NCI-H1417 (cell line): Measurements from ENCODE around the gene NRGN.

Source experiments
- DNase-seq, 3 experiments: peaks; one replicate each; lab custom pipeline; 2025; lab: John Stamatoyannopoulos, UW

NRGN gene

DNA sequence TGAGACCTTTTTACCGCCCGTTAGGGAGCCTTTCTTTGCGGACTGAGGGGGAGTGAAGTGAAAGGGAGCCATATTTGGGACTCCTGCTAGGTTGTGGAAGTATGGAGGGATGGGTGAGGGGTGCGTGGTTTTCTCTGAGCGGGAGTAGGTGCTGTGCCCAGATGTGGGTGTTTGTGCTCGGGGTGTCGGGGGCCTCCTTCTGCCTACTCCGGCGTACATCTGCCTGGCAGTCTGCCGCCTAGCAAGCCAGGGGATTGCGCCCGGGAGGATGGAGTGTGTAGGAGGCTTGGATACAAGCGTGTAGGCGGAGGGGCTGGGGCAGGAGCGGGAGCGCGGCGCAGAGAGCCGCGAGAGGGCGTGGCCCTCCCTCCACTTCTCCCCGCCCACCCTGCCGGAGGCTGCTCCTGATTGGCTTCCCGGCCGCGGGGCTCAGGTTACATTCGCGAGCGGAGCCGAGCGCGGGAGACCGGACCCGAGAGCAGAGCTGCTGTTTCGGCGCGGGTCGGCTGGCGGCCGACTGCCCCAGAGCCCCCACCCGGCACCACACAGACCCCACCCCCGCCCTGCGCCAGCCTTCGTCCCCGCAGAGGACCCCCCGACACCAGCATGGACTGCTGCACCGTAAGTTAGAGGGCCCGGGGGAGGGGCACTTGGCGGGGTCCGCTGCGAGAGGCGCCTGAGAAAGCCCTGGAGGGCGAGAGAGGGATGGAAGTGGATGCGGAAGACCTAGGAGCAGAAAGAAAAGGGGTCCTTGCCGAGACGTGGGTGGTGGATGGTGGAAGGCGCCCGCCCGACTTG, at the start of gene NRGN:
TSS of gene NRGN (plus strand) at position 464 of the 798 bp plus-strand sequence. CDS start at position 607, 143 bp downstream.
- DNase-seq = peak; percentile 90 to 96 (median 94)

- no peak for DNase-seq
Observed at GRCh38 chr11:124693142-124693541, 46.6 kb upstream of the NRGN start.

DNA sequence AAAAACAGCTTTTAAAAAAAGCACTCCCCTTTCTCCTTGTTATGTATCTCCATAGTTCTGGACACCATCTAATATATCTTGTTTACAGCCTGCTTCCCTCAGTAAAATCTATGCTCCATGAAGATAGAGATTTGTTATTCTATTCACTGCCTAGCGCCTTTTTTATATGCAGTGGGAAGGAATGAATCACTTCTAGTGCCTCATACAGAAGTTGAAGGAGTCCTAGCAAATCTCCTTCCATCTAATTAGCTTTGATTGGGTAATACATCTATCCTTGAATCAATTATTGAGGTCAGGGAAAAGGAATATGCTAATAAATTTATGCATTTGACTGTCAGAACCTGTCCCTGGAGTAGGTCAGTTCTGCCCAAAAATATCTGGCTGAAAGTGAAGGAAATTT, 40.2 kb upstream of the NRGN start:
- DNase-seq = no peak

DNA sequence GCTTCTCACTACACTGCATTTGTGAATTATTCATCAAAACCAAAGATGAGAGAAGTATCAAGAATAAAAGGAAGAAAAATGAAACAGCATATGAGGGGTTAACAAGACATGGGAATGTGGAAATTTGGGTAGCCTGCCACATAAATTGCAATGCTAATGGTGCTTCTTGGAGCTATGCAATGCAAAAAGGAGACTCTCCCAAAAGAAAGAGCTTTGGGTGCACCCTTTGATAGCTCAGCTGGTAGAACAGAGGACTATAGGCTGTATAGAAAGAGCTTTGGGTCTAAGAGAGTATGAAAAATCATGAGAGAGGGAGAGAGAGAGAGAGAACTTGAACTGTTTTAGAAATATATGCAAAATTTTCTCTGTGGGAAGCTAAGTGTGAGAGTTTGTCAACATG, 39.7 kb upstream of the NRGN start:
- no peak for DNase-seq

- no peak for DNase-seq
Observed at GRCh38 chr11:124707829-124708228, 31.9 kb upstream of the NRGN start.

DNA sequence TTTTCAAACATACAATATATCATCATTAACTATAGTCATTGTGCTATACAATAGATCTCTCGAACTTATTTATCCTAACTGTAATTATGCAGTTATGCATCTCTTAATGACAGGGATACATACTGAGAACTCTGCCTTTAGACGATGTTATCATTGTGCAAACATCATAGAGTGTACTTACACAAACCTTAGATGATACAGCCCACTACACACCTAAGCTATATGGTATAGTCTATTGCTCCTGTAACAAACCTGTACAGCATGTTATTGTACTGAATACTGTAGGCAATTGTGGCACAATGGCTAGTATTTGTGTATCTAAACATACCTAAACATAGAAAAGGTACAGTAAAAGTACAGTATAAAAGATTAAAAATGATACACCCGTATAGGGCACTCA, 27.4 kb upstream of the NRGN start:
- DNase-seq = peak in 2 of 3 experiments; percentile 21 to 78

DNA sequence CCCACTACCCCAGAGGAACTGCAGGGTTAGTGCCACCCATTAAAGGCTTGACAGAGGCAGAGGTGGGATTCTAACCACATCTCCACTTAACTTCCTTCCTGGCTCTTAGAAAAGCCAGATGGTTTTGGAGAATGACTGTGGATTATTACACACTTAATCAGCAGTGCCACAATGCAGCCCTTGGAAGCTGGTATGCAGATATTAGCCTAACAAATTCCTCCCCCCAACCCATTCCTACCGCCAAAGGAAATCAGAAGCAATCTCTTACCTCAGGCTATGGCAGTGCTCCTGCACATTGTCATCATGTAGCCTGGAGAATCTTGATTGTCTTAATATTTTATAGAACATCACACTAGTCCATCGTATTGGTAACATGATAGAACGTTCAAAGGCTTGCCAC, 23.2 kb upstream of the NRGN start:
- DNase-seq = no peak

GRCh38 chr11:124717421-124717785, 22.3 kb upstream of the NRGN start:
- DNase-seq = no peak

DNA sequence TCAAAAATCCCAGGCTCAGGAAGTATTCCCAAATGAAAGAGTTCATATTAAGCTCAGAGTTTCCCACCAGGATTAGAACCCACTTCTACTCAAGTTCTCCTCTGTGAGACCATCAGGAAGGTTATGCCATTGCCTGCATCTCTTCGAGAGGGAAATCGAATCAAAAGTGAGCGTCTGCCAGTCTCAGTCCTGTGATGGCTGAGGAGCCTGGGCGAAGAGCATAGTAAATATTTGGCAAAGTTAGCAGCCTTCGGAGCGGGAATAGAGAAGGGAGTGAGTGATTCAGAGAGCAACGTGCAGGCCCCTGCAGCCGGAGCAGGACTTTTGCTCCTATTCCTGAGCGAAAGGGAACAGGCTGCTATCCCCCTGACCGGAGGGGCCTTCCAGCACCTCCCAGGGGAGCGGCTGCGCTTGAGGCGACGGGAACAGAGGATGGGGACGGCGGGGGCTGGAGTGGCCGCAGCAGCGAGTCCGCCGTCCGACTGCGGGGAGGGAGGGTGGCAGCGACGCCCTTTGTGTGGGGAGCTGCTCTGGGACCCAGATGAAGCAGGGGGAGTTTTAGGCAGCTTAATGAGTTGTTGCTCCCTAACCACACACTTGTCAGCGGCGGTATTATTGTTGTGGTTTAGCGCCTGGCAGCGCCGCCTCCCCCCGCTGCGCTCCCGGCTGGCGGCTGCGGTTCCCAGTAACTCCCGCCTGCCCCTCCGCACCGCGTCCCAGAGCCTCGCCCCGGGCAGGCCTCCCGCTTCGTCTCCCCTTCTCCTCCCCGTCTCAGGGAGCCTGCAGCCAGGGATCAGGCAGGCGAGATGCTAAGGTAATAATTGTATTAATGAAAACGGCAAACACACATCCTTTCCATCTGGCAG, 21.7 kb upstream of the NRGN start:
- peak; percentile 22 to 87 (median 77) for DNase-seq

GRCh38 chr11:124718801-124719200, 20.9 kb upstream of the NRGN start:
- DNase-seq = no peak

DNA sequence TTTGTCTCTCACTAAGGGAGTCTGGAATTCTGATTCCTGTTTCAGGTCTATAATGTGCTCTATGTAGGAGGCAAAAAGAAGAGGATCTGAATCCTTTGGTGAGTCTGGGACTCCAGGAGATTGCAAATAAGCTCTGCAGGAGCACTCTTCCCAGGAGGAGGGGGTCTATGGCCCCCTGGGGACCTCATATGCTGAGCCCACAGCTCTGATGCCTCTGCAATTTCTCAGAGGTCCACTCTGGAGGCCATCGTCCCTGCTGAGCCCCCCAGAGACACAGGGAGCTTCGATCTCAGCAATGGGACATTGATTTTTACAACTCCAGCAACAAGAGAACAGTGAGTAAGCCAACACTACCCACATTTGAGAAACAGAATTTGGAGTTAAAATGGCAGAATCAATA, 20.2 kb upstream of the NRGN start:
- no peak for DNase-seq

GRCh38 chr11:124722176-124722575, 17.6 kb upstream of the NRGN start:
- DNase-seq = no peak

DNA sequence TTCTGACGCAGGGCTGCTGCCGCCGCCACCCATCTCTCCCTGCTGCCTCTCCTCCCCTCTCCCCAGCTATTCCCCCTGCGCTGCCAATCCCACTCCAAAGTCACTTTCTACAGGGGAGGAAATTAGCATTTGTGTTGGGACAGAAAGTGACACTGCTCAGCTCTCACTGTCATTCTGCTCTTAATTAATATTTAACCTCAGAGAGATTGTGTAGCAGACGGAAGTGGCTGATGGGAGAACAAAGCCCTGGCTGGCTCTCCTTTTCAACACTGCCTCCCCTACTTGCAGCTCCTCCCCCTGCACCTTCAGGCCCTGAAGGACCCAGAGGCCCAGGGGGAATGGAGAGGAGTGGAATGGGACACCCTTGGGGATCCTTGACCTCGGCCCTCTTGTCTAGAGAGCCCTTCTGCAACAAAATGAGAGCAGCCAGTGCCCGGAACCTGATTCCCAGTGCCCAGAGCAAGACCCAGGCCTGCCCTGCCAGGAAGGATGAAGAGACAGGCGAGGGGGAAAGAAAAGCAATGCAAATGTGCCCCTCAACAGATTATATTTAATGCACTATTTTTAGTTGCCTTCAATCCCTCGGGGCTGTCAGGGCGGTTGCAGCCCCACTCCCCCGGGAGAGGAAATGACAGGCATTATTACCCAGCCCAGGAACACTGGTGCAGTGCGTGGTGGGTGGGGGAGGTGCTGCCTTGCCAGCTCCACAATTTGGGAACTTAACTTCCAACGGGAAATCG, 14.6 kb upstream of the NRGN start:
- DNase-seq = peak in 2 of 3 experiments; percentile 30 to 61

DNA sequence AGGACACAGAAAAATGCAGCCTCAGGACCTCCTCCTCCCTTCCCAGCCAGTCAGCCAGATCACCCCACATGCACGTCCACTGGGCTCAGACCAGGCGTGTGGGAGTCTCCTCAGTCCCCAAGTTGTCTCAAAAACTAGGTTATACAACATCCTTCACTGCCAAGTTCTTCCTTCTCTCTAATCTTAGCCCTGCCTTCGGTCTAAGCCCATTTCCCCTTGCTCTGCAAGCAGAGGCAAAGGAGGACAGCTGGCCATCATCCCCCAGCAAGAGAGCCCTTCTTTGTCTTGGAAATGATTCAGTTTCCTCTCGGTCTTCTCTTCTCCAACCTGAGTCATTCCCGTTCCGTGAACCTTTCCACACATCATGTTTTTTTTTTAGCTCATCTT, 14.0 kb upstream of the NRGN start:
- DNase-seq = no peak

DNA sequence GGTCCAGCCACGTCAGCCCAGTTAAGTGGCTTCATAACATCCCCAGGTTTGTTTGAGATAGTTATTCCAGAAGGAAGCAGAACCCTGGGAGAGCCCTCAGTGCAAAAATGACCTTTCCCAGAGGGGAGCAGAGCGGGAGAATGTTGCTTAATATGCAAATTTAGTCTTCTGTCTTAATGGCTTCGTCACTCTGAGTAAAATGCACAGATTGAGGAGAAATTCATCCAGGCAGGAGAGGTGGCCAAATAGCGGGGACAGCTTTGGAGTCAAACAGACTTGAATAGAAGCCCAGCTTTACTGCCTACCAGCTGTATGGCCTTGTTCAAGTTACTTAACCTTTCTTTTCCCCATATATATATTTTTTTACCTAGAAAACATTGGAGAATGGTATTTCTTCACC, 12.3 kb upstream of the NRGN start:
- no peak for DNase-seq

- no peak for DNase-seq
Observed at GRCh38 chr11:124728134-124728533, 11.6 kb upstream of the NRGN start.

DNA sequence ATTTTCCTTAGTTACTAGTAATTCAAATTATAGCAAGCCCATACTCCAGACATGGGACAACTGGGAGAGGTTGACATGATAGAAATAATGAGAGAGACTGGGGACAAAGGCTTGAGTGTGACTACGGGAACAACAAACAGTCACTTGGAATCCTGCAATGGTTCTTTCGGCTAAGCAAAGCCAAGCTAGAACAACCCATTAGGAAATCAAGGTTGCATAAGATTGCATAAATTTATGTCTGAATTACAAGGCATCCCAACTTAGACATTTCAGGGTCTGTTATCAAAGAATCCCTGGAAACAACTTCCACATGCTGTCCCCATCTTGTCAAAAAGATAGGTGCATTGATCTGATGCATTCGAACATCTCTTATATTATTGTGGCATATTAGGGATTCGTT, 10.2 kb upstream of the NRGN start:
- no peak for DNase-seq

DNA sequence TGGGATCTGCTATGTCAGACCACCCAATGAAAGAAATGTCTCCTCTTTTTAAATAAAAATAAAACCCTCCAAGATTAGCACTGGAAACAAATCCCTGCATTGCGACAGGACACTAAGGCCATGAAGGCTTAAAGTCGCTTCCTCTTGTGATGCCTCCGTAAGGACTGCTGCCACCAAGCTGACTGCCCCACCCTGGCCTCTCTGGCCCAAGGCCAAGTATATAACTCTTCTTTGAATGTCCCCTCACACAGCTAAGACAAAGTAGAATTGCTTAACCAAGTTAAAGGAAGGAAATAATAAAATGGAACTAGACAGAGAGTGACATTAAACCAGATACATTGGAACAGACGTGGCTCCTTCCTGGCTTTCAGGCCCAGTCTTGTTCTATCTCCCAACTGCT, 7.5 kb upstream of the NRGN start:
- DNase-seq = no peak

GRCh38 chr11:124736736-124737135, 3.0 kb upstream of the NRGN start:
- no peak for DNase-seq

- DNase-seq = no peak
Observed at GRCh38 chr11:124737638-124738305, 2.0 kb upstream of the NRGN start.

DNA sequence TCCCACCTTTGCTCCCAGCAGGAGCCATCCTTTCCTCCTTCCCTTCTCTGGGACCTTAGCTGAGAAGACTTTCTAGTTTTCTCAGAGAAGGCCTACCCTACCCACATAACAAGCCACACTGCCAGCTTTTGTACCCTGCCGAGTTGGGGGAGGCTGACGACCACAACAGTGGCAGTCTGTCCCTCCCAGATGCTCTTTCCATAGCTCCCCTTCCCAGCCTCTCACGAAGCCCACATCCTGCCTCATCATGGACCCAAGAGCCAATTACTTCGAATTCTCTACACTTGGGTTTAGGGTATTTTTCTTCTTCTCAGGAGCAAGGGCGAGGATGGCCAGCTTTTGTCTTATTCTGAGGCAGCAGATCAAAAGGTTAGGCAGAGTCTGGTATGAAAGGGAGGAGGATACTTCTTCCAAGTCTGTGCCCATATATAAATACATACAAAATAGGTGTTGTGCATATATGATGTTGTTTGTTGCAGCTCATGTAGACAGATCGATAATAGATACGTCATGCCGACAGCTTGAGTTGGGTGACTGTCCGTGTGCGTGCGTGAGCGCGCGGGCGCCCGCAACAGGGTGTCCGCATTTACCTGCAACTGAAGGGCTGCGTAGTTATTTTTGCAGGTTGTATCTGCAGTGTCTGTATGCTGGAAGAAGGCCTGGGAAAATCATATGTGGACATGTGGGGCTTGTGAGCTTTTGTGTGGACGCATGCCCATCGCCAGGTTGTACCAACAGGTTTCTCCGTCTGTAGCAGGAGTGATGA, 846 bp upstream of the NRGN start:
- no peak for DNase-seq
